B cell (primary cell): ENCODE results near the gene SIRT3. TPM values are rescaled to one million over a fixed set of nuclear protein-coding genes. Genes with fewer than 3 reads are reported as not detected.

Experiments
- ATAC-seq: fragments of 200-7000 bp; cut with Tn5 transposase; one replicate; pipeline ENCODE4 v1.10.0; 2021; ENCODE audit warnings: low read depth, mild to moderate bottlenecking, moderate number of reproducible peaks, moderate library complexity
- CTCF ChIA-PET: fragments of 350-600 bp; sonication (Branson Sonifier 250); formaldehyde crosslinking; loops from one replicate; lab custom pipeline; 2021; ENCODE audit warnings: antibody characterized with exemption, inconsistent platforms; lab: Charles Lee
- POLR2A ChIA-PET: fragments of 350-600 bp; sonication (Branson Sonifier 250); formaldehyde crosslinking; loops from one replicate; lab custom pipeline; 2021; ENCODE audit warnings: antibody characterized with exemption; lab: Charles Lee
- DNase-seq: peaks from one replicate; pipeline ENCODE4 v3.0.0; 2013
- H2AFZ ChIP-seq: 2 replicates; pipeline ENCODE4 v1.6.1; 2012; ENCODE audit warnings: mild to moderate bottlenecking, low read depth, low read length; ENCODE audit not compliant: insufficient read depth, poor library complexity, severe bottlenecking
- H3K27ac ChIP-seq, 2 donors: 1 replicate in 1 of 2; 2 replicates in 1 of 2; pipeline ENCODE4 v1.5.1; 2012 to 2013; ENCODE audit warnings: low read length in 2 of 2, mild to moderate bottlenecking in 2 of 2, moderate library complexity in 1 of 2
- H3K27me3 ChIP-seq, 4 experiments: fragments of 200-600 bp in 1 of 4; sonication (generic) in 1 of 4; replicated peaks in 1 of 4; 1 replicate in 2 of 4; 2 replicates in 2 of 4; pipeline versions ENCODE4 v1.6.1 to v1.7.0; 2013 to 2016; ENCODE audit warnings: low read length in 3 of 4, mild to moderate bottlenecking in 2 of 4, mixed read lengths in 1 of 4, moderate library complexity in 1 of 4; ENCODE audit not compliant: insufficient read depth in 4 of 4, control insufficient read depth in 3 of 4; ENCODE audit errors: control extremely low read depth in 1 of 4
- H3K36me3 ChIP-seq, 2 experiments: replicated peaks in 1 of 2; 1 replicate in 1 of 2; 2 replicates in 1 of 2; pipeline versions ENCODE4 v1.6.1 to v1.7.1; 2013; ENCODE audit warnings: low read length in 1 of 2; ENCODE audit not compliant: insufficient read depth in 2 of 2, control insufficient read depth in 1 of 2; ENCODE audit errors: control extremely low read depth in 1 of 2, extremely low read depth in 1 of 2
- H3K4me1 ChIP-seq, 2 donors: fragments of 200-600 bp in 1 of 2; sonication (generic) in 1 of 2; 1 replicate in 1 of 2; 2 replicates in 1 of 2; pipeline versions ENCODE4 v1.5.1 to v1.6.1; 2013 to 2017; ENCODE audit warnings: low read length in 2 of 2; ENCODE audit not compliant: control insufficient read depth in 2 of 2, insufficient read depth in 2 of 2
- H3K4me2 ChIP-seq: replicated peaks from 2 replicates; pipeline ENCODE3; 2012; ENCODE audit warnings: mild to moderate bottlenecking, low read depth, low read length; ENCODE audit not compliant: poor library complexity, severe bottlenecking
- H3K4me3 ChIP-seq, 5 experiments: fragments of 200-600 bp in 1 of 5; sonication (generic) in 1 of 5; 1 replicate in 3 of 5; 2 replicates in 2 of 5; pipeline versions ENCODE4 v1.5.1 to v1.7.0; 2011 to 2016; ENCODE audit warnings: low read length in 4 of 5, mild to moderate bottlenecking in 4 of 5, low read depth in 2 of 5, control low read depth in 1 of 5, moderate library complexity in 1 of 5; ENCODE audit not compliant: insufficient read depth in 1 of 5; ENCODE audit errors: control extremely low read depth in 1 of 5, extremely low read depth in 1 of 5
- H3K79me2 ChIP-seq: fragments of 200-600 bp; sonication (generic); one replicate; pipeline ENCODE4 v1.6.0; 2016; ENCODE audit warnings: low read length; ENCODE audit not compliant: control insufficient read depth, insufficient read depth
- H3K9ac ChIP-seq: fragments of 200-600 bp; sonication (generic); 2 replicates; pipeline ENCODE4 v1.6.1; 2017; ENCODE audit warnings: mild to moderate bottlenecking, low read length, moderate library complexity
- H3K9me3 ChIP-seq, 3 donors: one replicate each; pipeline versions ENCODE4 v1.6.1 to v1.7.1; 2013; ENCODE audit warnings: low read length in 2 of 3; ENCODE audit not compliant: control insufficient read depth in 2 of 3, insufficient read depth in 1 of 3; ENCODE audit errors: control extremely low read depth in 1 of 3
- H4K20me1 ChIP-seq: 2 replicates; pipeline ENCODE4 v1.6.0; 2012; ENCODE audit warnings: mild to moderate bottlenecking, low read length; ENCODE audit not compliant: insufficient read depth, control insufficient read depth, poor library complexity, severe bottlenecking
- H3K27ac Mint-ChIP-seq: one replicate; pipeline ENCODE4 v1.8.0; 2021; ENCODE audit warnings: mixed read lengths
- H3K27me3 Mint-ChIP-seq: one replicate; pipeline ENCODE4 v1.8.0; 2021; ENCODE audit warnings: mixed read lengths
- H3K4me1 Mint-ChIP-seq: one replicate; pipeline ENCODE4 v1.8.0; 2021; ENCODE audit warnings: mixed read lengths
- H3K4me3 Mint-ChIP-seq: one replicate; pipeline ENCODE4 v1.8.0; 2021; ENCODE audit warnings: mixed read lengths
- H3K9me3 Mint-ChIP-seq: one replicate; pipeline ENCODE4 v1.8.0; 2022; ENCODE audit warnings: mixed read lengths; ENCODE audit not compliant: insufficient read depth
- EZH2 ChIP-seq: IDR thresholded peaks from 2 replicates; pipeline ENCODE4 v1.6.1; 2012; ENCODE audit warnings: borderline replicate concordance, low read depth, mild to moderate bottlenecking, moderate library complexity, low read length; ENCODE audit not compliant: insufficient read depth, poor library complexity, severe bottlenecking
- WGBS: methylation state at CpG from one replicate; pipeline ENCODE4 v1.1.5; 2013; ENCODE audit warnings: missing lambda C conversion rate; ENCODE audit not compliant: insufficient coverage; 5-methylcytosine and 5-hydroxymethylcytosine counted together
- intact Hi-C: fragments of 100-400 bp; cut with micrococcal nuclease; formaldehyde crosslinking; loops from one replicate; pipeline ENCODE4 v1.10.0; 2022
- polyA plus RNA-seq: library from polyadenylated mRNA; depleted of rRNA; stranded (reverse); fragments of >200 nt; gene quantifications from 2 replicates; pipeline ENCODE4 v1.2.3, GENCODE V29; 2012
- total RNA-seq, 2 donors: library from RNA; stranded (reverse); fragments of 120-200 nt in 1 of 2; gene quantifications; 1 replicate in 1 of 2; 2 replicates in 1 of 2; pipeline versions ENCODE4 v1.2.3 to v1.2.4, GENCODE V29; 2013 to 2022
- TF ChIP-seq, protein P1 (sequence below): fragments of 200-600 bp; IDR thresholded peaks from one replicate; pipeline ENCODE4 v1.8.0; 2022; ENCODE audit warnings: antibody characterized with exemption, mild to moderate bottlenecking

SIRT3 gene
- total and polyA plus RNA-seq, 2 donors (not counting 1 experiment from before 2014, with no cell fraction given) = 22.9 to 27.9 TPM

DNA sequence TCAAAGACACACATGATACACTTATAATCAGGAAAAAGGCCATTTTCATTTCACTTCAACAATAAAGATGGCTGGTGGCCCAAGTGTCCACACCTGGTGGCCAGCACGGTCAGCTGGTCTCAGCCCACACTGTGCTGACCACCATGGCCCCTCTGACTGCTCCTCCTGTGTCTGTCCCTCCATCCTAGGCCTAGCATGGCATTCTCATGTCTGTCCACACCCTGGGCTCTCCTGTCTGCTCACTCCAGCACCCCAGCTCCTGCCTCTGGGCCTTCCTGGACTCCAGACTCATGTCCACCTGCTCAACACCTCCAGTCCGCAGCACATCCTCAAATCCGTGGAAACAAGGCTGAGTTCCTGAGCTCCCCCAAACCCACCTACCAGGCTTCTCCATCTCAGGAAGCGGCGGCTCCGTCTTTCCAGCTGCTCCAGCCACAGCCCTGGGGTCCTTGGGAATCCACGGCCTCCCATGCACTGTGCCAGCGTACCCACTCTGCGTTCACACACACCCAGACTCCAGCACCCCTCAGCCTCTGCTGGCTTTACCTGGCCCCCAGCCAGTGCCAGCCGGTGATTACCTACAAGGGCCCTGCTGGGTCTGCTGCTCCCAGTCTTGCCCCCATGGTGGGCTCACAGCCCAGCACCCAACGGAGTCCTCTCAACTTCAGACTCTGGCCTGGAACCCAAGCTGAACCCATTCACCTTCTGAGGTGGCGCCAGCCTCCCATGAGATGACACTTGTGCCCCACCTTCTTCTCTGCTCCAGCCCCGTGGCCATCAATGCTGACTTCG is 13.9 kb downstream of the SIRT3 start:
- peaks cover 0 to 22% of the 10 kb centered on the region in 2 experiments for H3K36me3 ChIP-seq
- Mint-ChIP-seq H3K9me3 (no peaks in the 10 kb centered on the region), H3K4me3 (no peak overlapping the region), H3K27ac (no peak overlapping the region), H3K27me3 (no peaks in the 10 kb centered on the region), H3K4me1 (peaks cover 6% of the 10 kb centered on the region)
- H2AFZ ChIP-seq = no peak overlapping the region
- no peaks in the 10 kb centered on the region for H3K27me3 ChIP-seq
- H3K9me3 ChIP-seq = no peaks in the 10 kb centered on the region
- WGBS = 95% methylated on average over 14 of the region's 14 CpGs
- ChIA-PET CTCF (interaction anchor here (0.9 kb wide), 1 partner anchor 28 kb away, joined by 3 read pairs; no protein-coding TSS in a partner anchor), POLR2A (no interaction called here)
- no peak for ATAC-seq
- no peak overlapping the region for H3K4me3 ChIP-seq
- H4K20me1 ChIP-seq = no peaks in the 10 kb centered on the region
- no peak overlapping the region for H3K27ac ChIP-seq
- intact Hi-C loops = no loop called here
- TF ChIP-seq, protein P1, sequence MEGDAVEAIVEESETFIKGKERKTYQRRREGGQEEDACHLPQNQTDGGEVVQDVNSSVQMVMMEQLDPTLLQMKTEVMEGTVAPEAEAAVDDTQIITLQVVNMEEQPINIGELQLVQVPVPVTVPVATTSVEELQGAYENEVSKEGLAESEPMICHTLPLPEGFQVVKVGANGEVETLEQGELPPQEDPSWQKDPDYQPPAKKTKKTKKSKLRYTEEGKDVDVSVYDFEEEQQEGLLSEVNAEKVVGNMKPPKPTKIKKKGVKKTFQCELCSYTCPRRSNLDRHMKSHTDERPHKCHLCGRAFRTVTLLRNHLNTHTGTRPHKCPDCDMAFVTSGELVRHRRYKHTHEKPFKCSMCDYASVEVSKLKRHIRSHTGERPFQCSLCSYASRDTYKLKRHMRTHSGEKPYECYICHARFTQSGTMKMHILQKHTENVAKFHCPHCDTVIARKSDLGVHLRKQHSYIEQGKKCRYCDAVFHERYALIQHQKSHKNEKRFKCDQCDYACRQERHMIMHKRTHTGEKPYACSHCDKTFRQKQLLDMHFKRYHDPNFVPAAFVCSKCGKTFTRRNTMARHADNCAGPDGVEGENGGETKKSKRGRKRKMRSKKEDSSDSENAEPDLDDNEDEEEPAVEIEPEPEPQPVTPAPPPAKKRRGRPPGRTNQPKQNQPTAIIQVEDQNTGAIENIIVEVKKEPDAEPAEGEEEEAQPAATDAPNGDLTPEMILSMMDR = no peak
- no peak for TF ChIP-seq EZH2
- DNase-seq = no peak
- H3K79me2 ChIP-seq = peaks cover 27% of the 10 kb centered on the region
- no peaks in the 10 kb centered on the region for H3K4me1 ChIP-seq
- H3K4me2 ChIP-seq = no peak overlapping the region
- H3K9ac ChIP-seq = no peak overlapping the region

DNA sequence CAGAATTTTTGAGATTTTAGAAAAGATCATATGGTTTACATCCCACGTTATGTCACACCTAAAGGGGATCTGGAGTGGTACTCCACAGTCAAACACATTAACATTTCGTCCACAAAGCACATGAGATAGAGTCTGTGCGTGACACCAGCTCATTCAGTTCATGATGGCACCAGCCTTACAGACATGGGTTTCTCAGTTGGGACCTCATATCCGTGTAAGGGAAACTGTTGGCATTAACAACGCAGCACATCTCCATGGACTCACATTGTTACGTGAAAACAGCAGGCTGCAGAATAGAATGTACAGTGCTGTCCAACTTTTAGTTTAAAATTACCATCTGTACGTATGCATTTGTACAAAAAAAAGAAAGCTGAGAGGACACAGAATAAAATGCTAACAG is 14.6 kb downstream of the SIRT3 start:
- H3K27ac Mint-ChIP-seq = no peak overlapping the region
- no peak overlapping the region for H2AFZ ChIP-seq
- H3K79me2 ChIP-seq = peaks cover 21% of the 10 kb centered on the region
- ChIA-PET CTCF (interaction anchor here (0.9 kb wide), 1 partner anchor 29 kb away, joined by 3 read pairs; no protein-coding TSS in a partner anchor), POLR2A (no interaction called here)
- no peak overlapping the region for H3K27ac ChIP-seq
- no peaks in the 10 kb centered on the region for H3K4me1 ChIP-seq
- H3K9me3 ChIP-seq = no peaks in the 10 kb centered on the region
- H3K4me1 Mint-ChIP-seq = peaks cover 6% of the 10 kb centered on the region
- ATAC-seq (no peak), DNase-seq (no peak)
- TF ChIP-seq, protein P1 = no peak
- TF ChIP-seq EZH2 = no peak
- no peak overlapping the region for H3K9ac ChIP-seq
- H3K27me3 ChIP-seq = no peaks in the 10 kb centered on the region
- no peak overlapping the region for H3K4me3 ChIP-seq
- H3K9me3 Mint-ChIP-seq = no peaks in the 10 kb centered on the region
- no peaks in the 10 kb centered on the region for H4K20me1 ChIP-seq
- H3K4me2 ChIP-seq = no peak overlapping the region
- intact Hi-C loops = no loop called here
- no peaks in the 10 kb centered on the region for H3K27me3 Mint-ChIP-seq
- 98% methylated on average over 5 of the region's 7 CpGs for WGBS
- no peak overlapping the region for H3K4me3 Mint-ChIP-seq
- peaks cover 0 to 23% of the 10 kb centered on the region in 2 experiments for H3K36me3 ChIP-seq
